ENCODE data around the gene SH3GLB2.
"Not testable (repeated sequence)": the region's sequence is repeated elsewhere in the genome, so short reads cannot be mapped to it uniquely, and the experiment has no call there.

Gene SH3GLB2

DNA sequence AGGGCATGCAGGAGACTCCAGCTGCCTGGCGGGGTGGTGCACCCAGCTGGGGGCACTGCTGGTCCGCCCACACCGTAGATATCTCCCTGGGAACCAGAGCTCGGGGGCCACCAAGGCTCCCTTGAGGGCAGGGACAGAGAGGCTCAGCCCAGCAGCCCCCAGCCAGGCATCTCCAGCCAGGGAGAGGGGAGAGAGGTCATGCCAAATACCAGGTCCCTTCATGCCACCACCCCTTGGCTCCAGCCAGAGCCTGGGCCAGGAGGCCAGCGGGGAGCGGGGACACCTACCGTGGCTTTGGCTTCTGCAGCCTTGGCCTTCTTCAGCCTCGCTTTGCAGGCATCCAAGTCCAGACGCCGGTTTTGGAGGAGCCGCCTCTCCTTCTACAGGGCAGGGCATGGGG is 14.0 kb downstream of the SH3GLB2 start:
- no peak for DNase-seq

DNA sequence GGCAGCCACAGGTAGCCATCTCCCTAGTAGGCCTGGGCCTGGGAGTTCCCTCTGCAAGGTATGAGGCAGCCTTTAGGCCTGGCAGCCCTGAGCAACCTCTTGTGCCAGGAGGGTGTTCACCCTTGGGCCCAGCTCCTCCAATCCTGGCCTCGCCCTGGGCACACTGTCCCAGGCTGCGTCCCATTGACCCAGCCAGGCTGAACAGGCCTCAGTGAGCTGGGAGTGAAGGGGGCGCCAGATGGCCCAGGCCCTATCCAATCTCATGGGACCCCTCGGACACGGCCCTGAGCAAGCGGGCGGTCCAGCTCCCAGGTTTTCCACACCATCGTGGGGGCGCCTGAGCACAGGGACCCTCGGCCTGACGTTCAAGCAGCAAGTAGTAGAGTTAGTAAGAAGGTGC is 14.5 kb downstream of the SH3GLB2 start:
- no peak for DNase-seq

DNA sequence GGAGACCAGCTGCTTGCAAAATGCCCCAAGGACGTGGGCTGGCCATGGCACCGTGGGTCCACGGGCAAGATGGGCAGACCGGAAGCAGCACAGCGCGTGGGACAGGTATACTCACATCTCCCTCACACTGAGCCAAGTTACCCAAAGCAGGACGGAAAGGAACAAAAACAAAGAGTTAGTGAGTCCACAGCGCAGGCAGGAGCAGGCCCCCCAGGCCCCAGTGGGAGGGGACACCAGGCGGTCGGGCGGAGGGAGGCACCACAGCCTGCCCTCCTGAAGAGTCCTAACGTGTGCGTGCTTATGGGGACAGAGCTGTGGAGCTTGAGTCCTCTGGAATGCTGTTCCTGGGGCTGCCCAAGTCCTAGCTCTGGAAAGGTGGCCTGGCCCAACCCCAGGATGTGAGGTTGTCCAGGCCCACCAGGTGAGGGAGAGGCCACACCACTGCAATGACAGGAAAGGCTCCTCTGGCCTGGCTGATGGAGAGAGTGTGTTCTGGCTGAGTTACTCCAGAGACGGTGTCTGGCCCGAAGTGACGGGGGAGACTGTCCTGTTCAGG is 15.2 kb downstream of the SH3GLB2 start:
- DNase-seq = no peak

DNA sequence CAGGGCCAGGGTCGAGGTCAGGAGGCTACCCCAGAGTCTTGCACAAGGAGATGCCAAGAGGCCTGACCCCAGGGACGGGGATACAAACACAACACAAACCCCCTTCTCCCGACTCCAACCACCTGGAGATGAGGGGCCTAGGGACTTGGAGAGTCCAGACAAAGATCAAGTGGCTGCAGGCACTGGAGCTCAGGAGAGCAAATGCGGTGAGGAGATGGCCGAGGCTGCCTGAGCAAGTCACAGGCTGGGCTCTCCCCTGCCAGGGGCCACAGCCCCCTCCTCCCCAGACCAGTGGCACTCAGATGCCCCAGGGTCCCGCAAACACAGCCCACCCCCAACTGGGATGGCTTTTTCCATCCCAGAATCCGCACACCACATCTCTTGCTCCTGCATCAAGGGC is 15.8 kb downstream of the SH3GLB2 start:
- DNase-seq = no peak

DNA sequence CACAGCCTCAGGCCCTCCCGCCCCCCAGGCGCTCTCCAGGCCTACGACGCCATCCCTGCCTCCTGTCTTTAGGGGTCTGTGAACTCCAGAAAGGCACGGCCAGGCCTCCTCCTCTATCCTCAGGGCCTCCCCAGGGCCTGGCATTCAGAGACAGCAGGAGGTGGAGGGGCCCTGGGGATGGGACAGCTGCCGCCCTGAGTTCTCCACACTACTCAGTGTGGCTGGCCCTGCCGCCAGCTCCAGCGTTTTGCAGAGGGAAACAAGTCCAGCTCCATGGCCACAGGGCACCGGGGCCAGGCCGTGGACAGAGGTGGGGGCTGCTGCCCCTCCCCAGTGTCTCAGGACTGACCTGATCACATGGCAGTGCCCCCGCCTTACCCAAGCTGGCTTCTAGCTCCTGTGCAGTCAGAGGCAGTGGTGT is 16.4 kb downstream of the SH3GLB2 start:
- no peak for DNase-seq

DNA sequence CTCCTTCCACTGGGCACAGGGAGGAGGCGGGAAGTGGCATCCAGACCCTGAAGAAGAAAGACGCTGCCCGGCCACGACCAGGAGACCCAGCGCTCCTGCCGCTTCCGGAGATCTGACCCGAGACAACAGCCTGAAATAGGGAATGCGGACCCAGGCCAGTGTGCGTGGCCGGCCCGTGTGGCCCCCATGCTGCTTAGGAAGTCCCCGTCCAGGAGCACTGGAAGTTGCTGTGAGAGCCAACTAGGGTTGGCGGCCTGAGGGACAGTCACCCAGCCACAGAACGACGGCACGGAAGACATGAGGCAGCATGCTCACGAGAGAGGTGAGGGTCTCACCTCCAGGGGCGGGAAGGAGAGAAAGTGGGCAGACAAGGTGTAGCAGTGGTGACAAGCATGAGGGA is 17.0 kb downstream of the SH3GLB2 start:
- DNase-seq = no peak

DNA sequence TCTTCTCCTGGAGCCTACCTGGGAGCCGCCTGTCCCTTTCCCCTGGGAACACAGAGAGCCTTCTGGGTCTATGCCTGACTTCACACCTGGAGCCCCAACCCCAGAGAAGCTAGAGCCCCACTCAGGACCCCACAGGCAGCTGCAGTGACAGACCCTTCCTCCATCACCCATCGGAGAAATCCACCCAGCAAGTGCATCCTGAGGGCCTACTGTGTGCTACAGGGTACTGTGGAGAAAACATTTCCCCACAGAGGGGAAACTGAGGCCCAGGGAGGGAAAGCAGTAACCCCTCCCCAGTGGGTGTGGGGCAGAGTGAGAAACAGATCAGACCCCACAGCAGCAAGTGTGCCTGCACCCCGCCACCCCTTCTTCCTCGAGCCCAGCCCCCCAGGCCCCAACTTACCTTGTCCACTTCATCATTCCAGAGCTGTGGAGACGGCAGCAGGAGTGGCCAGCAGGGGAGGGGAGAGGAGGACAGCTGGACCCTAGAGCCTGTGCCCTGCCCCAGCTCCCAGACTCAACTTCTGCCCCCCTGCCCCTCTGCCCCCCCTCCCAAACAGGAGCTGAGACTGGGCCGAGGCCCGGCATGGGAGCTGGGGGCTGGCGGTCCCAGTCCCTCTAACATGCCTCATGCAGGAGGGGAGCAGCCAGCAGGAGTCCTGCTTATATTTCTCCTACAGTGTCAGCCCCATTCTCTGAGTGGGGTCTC is 17.7 kb downstream of the SH3GLB2 start:
- DNase-seq = no peak

DNA sequence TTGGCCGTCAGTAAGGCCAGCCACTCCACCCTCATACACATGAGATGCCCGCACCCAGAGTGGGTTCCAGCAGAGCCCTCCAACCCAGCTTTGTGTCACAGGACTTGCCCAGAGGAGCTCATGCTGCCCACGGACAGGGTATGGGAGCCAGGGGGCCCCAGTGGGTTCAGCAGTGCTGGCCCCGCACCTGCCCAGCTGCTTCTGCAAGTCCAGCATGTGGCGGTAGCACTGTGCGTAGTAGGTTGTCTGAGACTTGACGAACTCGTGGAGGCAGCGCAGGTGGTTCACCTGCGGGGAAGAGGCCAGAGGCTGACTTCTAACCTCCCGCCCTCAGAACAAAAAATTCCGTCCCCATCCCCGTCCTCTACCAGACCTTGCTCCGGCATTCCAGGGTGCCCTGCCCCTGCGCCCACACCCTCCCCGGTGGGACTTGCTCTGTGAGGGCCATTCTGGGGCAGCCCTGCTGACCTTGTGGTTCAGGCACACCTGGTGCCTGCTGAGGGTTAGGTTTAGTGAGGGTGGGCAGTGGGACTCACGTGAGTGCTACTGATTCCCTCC is 18.5 kb downstream of the SH3GLB2 start:
- no peak for DNase-seq

DNA sequence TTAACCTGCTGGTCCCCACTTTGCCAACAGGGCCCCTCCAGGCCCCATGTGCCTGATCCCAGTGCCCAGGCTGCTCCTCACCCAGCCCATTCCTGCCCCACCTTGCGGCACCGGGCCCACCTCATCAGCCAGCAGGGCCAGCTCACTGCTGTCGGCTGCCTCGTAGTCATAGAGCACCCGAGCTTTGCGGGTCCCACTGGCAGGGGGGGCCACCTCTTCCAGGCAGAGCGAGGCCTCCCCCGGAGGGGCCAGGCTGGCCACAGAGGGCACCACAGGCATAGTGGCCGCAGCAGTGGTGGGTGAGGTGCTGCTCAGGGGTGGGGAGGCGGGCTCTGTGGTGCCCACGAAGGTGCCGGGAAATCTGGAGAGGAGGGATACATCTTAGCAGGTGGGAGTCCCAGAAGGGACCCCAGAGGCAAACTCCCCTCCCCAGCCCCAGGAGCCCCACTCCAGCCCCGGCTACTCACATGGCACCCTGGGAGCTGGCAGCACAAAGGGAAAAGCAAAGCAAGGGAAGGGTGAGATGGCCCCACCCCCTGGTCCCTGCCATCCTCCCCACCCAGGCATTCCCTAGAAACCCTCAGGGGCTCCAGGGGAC is 19.0 kb downstream of the SH3GLB2 start:
- no peak for DNase-seq

DNA sequence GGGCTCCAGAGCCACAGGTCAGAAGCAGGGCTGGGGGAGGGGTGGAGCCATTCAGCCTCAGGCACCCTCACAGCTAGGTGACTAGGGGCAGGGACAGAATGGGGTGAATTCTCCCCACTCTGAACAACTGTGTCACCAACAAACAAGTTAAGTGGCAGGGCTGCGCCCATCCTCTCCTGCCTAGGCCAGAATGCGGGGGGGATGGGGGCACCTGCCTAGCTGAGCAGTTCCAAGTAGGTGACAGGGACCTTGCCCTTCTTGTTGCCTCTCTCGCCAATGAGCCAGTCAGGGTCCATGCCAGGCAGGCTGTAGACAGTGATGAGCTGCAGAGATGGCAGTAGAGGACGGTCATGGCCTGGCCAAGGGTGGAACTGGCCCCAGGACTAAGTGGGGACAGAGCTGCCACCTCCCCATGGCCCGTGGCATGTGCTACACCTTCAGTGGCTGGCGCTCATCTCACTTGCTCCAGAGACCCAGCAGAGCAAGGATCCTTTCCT is 19.6 kb downstream of the SH3GLB2 start:
- DNase-seq = no peak

DNA sequence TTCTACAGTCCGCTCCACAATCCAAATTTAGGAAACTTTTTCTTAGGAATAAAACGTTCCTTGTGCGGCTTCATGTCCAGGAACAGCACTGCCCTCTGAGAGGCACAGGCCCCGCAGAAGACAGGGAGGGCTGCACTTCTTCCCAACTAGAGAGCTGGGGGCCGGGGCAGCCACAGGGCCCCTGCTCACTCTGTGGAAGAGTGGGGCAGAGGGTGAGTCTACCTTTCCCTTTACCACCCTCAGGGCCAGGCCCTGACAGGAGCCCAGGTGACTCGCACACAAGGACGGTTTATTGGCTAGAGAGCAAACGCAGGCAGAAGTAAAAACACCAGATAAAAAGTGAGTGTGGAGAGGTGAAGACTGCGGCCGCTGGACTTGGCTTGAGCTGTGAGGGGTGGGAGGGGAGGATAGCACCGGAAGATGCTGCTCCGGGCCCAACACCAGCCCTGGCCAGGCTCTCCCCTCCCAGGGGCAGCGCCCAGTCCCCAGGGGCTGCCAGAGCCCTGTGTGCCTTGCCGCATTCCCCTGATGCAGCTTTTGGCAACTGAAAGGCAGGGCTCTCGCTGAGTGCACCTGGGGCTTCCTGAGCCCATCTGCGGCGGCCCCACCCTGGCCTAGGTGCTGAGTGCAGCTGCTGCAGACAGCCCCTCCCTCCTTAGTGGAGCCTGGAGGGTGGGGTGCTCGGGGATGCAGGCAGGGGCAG is 20.2 kb downstream of the SH3GLB2 start:
- DNase-seq = no peak

DNA sequence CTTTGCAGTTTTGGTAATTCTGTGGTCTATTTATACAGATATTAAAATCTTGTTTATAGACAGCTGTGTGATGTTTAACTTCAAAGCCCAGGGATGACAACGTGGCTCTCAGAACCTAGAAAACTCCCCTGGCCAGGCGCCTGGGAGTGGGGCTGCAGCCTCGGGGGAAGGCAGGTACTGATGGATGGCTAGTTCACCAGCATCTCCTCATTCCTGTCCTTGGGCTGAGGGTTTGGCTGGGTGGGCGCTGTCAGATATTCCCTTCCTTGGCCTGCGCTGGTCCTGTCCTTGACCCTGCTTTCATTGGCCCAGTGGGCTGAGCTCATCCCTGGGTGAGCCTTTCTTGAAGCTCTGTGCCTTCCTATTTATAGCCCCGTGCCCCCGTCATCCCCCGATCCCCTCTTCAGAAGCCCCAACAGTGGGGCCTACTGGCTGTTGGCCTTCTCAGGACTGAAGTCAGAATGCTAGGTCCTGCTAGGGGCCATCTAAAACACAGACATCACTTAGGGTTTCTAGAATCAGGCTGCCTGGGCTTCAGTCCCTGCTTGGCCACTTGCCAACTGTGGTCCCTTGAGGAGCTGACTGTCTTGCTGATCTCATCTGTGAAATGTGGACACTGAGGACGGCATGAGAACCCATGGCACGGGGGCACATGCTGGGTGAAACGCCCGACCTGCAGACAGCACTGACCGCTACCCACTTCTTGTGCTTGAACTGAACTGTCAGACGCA is 20.9 kb downstream of the SH3GLB2 start:
- DNase-seq = no peak

DNA sequence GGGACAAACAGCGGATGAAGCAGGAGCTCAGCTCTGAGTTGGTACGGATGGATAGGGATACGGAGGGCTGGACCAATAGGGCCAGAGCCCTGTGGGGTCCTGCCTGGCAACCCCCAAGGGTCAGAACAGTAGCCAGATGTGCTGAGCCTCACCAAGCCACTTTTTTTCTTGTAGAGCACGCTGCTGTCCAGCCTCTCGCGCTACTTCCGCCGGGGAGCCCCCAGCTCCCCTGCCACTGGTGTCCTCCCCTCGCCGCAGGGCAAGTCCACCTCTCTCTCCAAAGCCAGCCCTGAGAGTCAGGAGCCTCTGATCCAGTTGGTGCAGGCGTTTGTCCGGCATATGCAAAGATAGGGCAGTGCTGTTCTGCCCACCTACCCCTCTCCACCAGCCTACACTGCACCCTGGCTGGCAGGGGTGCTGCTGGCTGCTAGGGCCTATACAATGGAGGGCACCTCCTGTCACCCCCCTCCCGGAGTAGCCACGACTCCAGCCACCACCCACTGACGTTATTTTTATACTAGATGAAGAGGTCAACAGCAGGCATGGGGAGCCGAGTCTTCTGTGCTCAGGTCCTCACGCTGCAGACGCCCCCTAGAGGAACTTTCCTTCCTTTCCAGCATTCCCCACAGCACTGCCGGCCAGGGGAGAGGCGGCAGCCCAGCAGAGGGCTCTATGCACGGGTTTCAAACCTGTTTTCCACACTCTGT is 21.6 kb downstream of the SH3GLB2 start:
- no peak for DNase-seq

DNA sequence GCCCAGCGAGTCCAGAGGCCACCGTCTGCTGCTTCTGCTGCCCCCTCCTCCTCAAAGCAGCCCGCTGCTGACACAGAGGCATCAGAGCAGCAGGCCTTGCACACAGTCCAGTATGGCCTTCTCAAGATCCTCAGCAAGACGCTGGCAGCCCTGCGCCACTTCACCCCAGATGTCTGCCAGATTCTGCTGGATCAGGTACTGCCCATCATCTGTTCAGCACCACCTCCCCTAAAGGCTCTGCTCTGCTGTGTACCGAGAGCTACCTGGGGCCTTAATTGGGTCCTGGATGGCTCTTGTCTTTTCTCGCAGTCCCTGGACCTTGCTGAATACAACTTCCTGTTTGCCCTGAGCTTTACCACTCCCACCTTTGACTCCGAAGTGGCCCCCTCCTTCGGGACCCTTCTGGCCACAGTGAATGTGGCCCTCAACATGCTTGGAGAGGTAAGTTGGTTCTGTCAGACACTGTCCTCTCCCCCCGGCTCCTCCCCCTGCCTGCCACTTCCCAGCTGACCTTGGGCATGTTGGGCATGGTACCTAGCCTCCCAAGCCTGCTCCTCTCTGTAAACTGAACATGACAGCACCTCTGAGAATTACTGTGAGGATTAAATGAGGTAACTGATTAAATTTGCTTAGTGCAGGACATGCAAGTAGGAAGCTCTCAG is 22.7 kb downstream of the SH3GLB2 start:
- DNase-seq = no peak

DNA sequence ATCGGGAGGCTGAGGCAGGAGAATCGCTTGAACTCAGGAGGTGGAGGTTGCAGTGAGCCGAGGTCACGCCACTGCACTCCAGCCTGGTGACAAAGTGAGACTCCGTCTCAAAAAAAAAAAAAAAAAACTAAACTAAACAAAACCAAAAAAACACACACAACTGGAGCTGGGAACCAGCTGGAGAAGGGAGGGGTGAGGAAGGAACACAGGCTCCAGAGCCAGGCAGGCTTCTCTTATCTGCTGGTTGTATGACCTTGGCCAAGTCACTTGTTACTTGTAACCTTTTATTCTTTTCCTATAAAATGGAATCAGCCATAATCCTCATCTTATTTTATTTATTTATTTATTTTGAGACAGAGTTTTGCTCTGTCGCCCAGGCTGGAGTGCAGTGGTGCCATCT is 24.0 kb downstream of the SH3GLB2 start:
- DNase-seq = not testable (repeated sequence)

DNA sequence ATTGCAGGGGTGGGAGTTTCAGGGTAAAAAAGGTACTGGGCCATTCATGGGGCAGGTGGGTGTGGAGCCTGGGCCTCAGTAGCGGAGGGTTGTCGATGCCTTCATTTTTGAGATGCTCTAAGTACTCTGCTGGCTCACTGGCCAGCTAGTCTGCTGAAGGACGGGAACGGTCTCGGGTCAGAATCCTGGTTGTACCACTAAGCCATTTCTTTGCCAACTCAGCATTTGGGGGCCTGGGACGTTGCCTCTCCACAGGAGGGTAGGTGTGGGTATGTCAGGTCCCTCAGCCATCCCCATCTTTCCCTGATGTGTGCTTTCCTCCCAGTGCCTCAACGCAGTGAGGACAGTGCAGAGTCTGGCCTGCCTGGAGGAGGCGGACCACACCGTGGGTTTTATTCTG is 25.1 kb downstream of the SH3GLB2 start:
- no peak for DNase-seq

DNA sequence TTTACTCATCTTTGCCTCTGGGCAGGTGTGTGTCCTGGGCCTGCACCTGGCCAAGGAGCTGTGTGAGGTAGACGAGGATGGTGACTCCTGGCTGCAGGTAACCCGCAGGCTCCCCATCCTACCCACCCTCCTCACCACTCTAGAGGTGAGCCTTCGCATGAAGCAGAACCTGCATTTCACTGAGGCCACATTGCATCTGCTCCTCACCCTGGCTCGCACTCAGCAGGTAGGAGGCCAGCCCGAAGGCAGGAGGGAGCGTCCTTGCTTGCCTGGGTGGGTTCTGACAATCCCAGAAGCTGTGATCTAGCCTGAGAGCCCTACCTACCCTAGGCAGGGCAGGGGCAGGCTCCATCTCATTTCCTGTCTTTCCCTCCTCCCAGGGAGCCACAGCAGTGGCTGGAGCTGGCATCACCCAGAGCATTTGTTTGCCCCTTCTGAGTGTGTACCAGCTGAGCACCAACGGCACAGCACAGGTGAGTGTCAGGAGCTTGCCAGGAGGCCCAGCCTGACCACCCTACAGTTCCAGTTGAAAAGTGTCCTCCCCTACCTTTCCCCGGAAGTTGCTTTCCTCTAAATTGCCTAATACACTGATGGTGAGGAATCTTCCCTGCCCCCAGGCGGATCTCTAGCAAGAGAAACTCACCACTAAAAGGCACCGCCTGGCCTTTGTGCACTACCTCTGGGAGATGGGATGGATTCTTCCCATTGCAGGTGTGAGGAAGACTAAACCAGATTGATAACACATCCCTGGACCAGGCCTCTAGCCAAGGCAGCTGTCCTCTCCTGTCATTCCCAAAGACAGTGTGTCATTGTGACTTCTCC is 26.4 kb downstream of the SH3GLB2 start:
- DNase-seq = no peak

DNA sequence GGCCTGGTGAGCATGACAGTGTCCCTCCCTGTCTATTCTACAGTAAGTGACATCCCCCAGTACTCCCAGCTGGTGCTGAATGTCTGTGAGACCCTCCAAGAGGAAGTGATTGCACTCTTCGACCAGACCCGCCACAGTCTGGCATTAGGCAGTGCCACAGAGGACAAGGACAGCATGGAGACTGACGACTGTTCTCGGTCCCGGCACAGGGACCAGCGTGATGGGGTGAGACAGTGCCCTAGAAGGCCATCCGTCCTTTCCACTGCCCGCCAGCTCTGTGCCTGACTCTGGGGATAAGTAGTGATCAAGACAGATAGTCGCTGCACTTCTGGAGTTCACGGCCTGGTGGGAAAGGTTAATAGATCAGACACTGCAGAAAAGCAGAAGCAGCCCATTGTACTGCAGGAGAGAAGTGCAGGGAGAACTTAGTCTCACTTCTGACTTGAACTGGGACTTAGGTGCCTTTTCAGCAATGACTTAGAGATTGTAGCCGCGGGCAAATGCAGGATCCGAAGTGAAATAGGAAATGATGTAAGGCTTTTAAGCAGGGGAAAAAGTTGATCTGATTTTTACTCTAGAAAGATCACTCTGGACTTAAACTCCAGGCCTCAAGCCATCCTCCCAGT is 28.4 kb downstream of the SH3GLB2 start:
- DNase-seq = no peak

DNA sequence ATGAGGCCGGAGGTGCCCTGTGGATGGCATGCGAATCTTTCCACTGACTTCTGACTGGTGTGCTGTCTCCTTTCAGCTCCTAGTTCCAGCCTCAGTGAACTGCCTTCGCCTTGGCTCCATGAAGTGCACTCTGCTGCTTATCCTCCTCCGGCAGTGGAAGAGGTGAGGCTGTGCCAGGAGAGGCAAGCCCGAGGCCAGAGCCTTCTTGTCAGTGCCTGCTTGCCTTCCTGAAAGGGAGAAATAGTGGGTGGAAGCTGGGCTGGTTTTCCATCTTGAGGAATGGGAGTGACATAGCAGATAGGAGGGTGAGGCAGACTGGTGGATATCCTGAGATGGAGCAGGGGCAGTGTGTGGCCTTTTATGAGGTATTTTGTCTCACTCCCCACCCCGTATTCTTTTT is 29.7 kb downstream of the SH3GLB2 start:
- no peak for DNase-seq

DNA sequence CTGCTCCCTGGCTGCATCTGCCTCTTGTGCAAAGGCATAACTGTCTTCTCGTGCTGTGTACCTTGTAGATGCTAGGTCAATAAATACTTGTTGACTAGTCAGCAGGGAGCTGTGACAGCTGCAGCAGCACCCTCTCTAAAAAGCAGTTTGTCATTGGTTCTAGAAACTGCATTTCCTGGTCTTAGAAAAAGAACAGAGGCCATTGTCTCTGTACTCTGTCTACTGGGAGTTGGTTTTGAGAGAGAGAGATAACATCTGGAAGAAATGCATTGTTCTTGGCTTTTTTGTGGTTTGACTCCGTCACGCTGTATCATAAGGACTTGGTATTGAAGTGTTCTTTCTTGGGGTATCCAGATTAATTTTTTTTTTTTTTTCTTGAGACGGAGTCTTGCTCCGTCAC is 32.3 kb downstream of the SH3GLB2 start:
- DNase-seq = no peak

All from activated CD8-positive, alpha-beta memory T cell treated with anti-CD3 and anti-CD28 coated beads for 24 hours (primary cell).